Fibroblast of skin of back (primary cell): ENCODE results near the gene RCBTB1.

Experiments
- DNase-seq: peaks from one replicate; pipeline ENCODE4 v3.0.0-alpha.2; 2013

RCBTB1 gene

GRCh38 chr13:49554387-49554786 is 31.0 kb downstream of the RCBTB1 start:
- no peak for DNase-seq

GRCh38 chr13:49553888-49554287 is 31.5 kb downstream of the RCBTB1 start:
- no peak for DNase-seq

- no peak for DNase-seq
These were observed 34.3 kb downstream of the RCBTB1 start for GRCh38 chr13:49550942-49551644.

GRCh38 chr13:49549289-49549688 is 36.1 kb downstream of the RCBTB1 start:
- no peak for DNase-seq

- DNase-seq = no peak
These were observed 38.8 kb downstream of the RCBTB1 start for GRCh38 chr13:49546561-49546960.

GRCh38 chr13:49545661-49546060 is 39.7 kb downstream of the RCBTB1 start:
- no peak for DNase-seq

GRCh38 chr13:49543656-49544055 is 41.7 kb downstream of the RCBTB1 start:
- no peak for DNase-seq

GRCh38 chr13:49540552-49540951 is 44.8 kb downstream of the RCBTB1 start:
- no peak for DNase-seq

GRCh38 chr13:49539746-49540145 is 45.6 kb downstream of the RCBTB1 start:
- no peak for DNase-seq

- no peak for DNase-seq
These were observed 46.0 kb downstream of the RCBTB1 start for GRCh38 chr13:49539313-49539712.

GRCh38 chr13:49538404-49538803 is 47.0 kb downstream of the RCBTB1 start:
- no peak for DNase-seq

GRCh38 chr13:49536144-49536873 is 49.0 kb downstream of the RCBTB1 start:
- no peak for DNase-seq

GRCh38 chr13:49533591-49534269 is 51.6 kb downstream of the RCBTB1 start:
- no peak for DNase-seq

GRCh38 chr13:49533011-49533410 is 52.3 kb downstream of the RCBTB1 start:
- no peak for DNase-seq

GRCh38 chr13:49532593-49532992 is 52.8 kb downstream of the RCBTB1 start:
- no peak for DNase-seq

- DNase-seq = no peak
These were observed 54.9 kb downstream of the RCBTB1 start for GRCh38 chr13:49530457-49530856.

GRCh38 chr13:49528161-49528560 is 57.2 kb downstream of the RCBTB1 start:
- no peak for DNase-seq

- no peak for DNase-seq
These were observed 58.2 kb downstream of the RCBTB1 start for GRCh38 chr13:49527123-49527522.

GRCh38 chr13:49524740-49525501 is 60.4 kb downstream of the RCBTB1 start:
- DNase-seq = no peak

- no peak for DNase-seq
These were observed 64.1 kb downstream of the RCBTB1 start for GRCh38 chr13:49521224-49521623.

- DNase-seq = no peak
These were observed 67.9 kb downstream of the RCBTB1 start for GRCh38 chr13:49517461-49517860.

GRCh38 chr13:49516467-49516866 is 68.9 kb downstream of the RCBTB1 start:
- no peak for DNase-seq

- no peak for DNase-seq
These were observed 72.8 kb downstream of the RCBTB1 start for GRCh38 chr13:49512578-49512977.
